Stimulated activated CD8-positive, alpha-beta memory T cell treated with anti-CD3 and anti-CD28 coated beads, Interleukin-12 subunit alpha, Interleukin-12 subunit beta, amount 100 ng/mL, for 4 hours (primary cell): ENCODE results near the gene KIF16B.
"Not testable (repeated sequence)": the region's sequence is repeated elsewhere in the genome, so short reads cannot be mapped to it uniquely, and the experiment has no call there.

Experiments used
- DNase-seq: peaks from one replicate; pipeline ENCODE4 v3.0.0-alpha.2; 2020; ENCODE audit warnings: low read depth

Gene KIF16B

DNA sequence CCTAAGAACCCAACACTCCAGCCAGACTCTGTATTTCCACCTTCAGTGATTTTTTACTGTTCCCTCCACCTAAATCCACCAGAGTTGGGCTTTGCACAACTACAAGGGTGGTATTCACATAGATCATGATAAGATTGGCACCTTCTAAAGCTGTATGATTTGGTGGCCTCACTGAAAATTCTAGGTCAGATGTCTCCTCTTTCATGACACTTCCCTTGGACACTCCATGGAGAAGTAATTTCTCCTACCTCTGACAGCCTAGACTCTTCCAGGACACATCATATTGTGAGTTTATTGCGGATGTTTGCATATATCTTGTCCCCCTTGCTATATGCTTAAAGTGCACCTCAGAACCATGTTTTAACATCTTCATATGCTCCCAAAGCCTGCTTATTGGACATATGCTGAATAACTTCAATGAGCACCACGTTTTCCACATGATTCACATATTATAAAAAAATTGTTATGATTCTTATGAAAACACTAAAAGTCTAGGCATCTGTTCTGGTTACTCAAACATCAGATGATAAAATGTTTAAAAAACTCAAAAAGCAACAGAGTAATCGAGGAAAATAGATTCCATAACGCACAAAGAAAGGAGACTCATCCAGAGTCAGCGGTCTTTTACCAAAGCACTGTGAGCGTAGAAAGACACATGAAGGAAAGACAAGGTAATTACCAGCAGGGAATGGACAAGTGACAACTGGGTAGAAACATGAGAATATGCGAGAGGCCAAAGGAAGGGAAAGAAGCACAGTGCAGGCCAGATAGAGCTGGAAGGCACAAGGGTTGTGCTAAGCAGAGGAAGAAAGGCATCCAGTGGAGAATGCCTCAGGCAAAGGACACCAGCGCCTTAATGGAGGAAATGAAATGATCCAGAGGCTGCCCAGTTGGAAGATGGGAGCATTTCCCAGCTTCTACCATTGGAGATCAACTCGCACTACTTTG lies 46.5 kb downstream of the KIF16B start:
- no peak for DNase-seq

DNA sequence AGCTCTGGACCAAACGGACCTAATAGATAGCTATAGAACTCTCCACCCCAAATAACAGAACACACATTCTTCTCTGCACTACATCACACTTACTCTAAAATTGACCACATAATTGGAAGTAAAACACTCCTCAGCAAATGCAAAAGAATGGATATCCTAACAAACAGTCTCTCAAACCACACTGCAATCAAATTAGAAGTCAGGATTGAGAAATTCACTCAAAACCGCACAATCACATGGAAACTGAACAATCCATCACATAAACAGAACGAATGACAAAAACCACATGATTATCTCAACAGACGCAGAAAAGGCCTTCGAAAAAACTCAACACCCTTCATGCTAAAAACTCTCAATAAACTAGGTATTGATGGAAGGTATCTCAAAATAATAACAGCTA lies 50.6 kb downstream of the KIF16B start:
- not testable (repeated sequence) for DNase-seq

DNA sequence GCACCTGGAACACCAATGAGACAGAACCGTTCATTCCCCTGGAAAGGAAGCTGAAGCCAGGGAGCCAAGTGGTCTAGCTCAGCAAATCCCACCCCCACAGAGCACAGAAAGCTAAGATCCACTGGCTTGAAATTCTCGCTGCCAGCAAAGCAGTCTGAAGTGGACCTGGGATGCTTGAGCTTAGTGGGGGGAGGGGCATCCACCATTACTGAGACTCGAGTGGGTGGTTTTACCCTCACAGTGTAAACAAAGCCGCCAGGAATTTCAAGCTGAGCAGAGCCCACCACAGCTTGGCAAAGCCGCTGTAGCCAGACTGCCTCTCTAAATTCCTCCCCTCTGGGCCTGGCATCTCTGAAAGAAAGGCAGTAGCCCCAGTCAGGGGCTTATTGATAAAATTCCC lies 53.1 kb downstream of the KIF16B start:
- no peak for DNase-seq

DNA sequence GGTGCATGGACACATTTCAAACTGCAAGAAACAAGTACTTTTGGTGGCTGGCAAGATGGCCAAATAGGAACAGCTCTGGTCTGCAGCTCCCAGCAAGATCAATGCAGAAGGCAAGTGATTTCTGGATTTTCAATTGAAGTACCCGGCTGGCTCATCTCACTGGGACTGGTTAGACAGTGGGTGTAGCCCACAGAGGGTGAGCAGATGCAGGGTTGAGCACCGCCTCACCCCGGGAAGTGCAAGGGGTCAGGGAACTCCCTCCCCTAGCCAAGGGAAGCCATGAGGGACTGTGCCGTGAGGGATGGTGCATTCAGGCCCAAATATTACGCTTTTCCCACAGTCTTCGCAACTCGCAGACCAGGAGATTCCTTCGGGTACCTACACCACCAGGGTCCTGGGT lies 53.6 kb downstream of the KIF16B start:
- DNase-seq, result not testable (repeated sequence)

DNA sequence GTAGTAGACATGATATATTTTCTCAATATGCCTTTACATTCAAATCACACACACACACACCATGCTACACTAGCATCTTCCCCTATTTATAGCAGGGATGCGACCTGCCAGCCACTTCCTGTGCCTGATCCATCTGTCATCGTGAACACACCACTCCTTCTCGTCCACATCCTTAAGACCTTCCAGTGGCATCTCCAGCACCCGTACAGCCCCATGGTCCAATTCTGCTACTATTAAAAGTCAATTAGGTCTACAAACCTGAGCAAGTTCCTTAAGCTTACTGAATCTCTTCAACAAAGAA lies 54.5 kb downstream of the KIF16B start:
- DNase-seq, result no peak

DNA sequence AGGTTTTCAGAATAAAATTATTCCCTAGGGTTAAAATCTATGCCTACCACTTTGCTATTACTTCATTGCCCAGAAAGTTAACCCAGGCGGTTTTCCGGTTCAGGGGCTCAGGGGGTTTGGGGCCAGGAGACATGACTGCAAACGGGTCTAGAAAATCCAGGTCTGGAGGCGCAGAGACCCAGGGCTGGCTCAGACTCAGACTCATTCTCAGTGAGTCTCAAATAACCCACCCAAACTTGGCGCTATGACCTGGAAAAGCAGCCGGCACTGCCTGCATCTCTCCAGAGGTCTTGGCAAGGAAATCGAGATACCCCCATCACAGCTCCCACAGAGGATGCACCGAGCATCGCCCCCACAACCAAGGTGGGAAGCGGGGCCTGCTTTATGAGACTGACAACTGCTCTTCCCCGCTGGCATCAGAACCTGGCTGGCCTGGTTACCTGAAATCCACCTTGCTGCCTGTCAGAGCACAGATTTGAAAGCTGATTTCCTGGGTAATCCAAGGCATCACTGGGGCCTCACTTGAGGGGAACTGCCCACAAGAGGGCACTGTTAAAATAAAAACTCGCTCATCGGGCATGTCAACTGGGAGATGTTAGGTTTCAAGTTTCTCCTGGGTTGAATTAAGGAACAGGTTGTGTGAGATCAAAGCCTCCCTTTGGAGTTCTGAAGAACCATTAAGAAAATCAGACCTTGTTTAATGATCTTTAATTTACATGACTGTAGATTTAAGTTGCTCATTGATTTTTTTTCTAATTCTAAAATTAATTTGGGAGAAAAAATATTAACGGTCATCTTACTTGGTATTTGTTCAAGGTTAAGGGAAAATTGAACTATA lies 55.1 kb downstream of the KIF16B start:
- DNase-seq, result no peak

DNA sequence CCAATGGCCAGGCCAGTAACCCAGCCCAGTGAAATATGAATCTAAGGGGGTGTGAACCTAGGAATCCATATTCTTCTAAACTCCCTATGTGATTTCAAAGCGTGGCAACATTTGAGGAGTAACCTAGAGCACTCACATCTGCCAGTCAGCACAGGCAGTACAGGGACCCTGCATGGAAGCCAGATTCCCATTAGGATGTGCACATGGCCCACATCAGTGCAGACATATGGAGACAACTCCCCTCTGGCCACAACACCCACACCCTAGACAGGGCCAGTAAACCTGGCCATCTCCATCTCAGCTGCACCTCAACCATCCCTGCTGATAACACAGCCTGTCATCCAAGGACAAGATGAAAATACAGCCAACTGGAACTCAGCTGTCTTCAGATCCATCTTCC lies 56.5 kb downstream of the KIF16B start:
- no peak for DNase-seq

DNA sequence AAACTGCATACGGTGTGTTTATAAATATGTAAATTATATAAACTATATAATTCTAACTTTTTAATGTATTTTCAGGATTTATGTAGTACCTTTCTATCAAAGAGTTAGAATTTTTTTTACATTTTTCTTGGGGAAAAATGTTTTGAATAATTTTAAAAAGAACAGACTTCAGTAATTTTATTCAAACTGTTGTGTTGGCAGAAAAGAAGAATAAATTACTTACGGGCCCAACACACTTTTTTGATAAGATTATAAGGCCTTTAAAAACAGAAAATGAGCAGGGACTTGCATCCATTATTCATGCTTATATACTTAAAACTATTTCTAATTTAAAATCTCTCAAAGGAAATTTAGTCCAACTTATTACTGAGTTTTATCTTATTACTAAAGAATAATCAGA lies 58.2 kb downstream of the KIF16B start:
- no peak for DNase-seq

DNA sequence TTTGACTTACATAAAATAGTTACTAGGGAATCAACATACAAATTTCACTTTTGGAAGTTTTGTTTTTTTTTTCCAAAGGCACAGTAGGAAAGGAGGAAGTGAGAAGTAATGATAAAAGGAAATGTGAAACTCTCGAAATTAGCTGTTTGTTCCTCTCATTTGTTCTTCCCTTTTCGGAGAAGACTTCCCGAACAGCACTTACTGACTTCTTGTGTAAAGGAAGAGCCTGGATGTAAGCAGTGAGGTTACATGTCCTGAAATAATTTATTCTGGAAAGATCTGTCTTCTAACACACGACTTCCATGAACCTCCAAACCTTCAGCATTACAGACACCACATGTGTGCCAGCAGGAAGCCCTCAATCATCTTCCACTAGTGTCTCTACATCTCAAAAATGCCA lies 59.1 kb downstream of the KIF16B start:
- no peak for DNase-seq

DNA sequence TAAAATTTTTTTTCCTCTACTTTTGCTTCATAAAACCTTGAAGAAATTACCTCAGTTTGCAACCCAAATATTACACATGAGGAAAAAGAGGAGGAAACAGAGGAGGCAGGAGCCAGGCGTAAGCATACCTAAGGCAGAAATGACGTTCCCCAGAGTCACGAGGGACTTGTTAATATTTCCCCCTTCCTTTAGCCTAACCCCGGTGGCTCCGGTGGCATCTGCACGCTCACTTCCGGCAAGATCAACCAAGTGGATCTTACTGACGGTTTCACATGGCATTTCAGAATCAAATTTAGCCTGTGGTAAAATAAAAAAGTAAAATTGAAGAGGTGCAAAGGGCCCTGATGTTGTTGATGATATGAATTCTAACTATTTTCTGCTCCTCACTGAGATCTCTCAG lies 67.4 kb downstream of the KIF16B start:
- DNase-seq, result no peak

DNA sequence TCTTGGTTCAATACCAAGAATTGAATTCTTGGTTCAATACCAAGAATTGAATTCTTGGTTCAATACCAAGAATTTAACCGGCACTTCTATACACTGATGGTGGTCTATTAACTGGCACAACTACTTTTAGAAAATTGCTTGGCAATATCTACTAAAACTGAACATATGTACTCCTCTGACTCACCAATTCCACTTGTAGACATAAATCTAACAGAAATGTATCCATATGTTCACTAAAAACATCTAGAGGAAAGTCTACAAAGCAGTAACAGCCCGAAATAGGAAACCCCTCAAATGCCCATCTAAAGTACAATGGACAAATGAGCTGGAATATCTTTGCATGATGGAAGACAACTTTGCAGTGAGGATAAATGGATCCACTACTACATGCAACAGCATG lies 71.9 kb downstream of the KIF16B start:
- DNase-seq, result no peak

DNA sequence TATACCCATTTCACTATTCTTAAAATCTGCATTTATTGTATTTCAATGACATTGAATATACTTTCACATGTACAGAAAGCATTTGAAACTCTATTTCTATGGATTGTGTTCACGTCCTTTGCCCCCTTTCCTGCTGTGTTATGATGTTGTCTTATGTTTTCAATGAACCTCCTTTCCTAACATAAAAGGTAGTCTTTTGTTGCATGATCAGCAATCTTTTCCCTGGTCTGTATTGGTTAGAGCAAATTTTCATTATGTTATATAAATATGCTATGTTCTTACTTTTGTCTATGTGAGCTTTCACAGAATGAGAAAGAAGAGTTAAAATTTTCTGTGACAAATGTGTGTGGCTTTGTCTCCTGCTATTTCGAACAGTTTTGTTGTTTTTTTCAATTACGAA lies 73.1 kb downstream of the KIF16B start:
- no peak for DNase-seq

DNA sequence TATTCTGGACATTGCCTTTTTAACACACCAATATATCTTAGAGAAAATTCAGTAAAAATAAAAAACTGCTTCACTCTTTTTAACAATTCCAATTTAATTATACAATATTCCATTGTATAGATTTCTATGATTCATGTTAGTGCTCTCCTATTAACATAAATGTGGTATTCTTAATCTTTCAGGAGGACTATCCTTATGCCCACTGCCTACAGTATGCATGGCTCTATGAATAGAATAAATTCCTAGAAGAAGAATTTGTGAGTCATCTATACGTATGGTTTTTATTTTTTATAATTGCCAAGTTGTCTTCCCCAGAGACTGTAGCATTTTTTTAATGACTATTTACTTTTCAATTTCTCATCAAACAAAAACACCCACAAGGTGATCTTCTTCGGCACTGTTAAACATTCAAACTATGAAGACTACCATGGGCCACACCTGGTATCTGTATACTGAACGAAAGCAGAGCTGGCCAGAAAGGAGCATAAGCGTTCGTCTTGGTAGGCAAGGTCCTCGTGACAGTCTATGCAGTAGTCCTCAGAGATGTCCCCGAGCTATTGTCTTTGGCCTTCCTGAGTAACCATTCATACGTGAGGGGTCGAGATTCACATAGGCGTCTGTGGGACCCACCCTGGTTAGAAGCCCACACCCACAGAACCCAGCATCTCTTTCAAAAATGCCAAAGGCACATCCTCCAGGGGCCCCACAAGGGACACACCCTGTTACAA lies 74.6 kb downstream of the KIF16B start:
- no peak for DNase-seq

DNA sequence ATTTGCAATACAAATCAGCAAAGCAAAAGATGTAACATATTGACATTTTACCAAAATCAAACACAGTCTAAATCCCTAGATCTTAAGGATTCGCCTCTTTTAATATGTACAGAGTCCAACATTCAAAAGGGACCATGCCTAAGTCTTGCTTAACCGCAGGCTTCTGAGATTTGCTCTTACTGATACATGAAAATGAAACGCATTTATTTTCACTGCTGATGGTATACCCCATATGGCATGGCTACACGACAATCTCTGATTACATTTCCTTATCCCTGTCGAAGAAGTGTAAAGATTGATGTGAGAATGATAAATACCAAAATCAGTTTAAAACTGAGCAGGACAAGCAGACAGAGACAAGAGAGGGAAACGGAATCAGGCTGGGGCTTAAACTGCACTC lies 75.4 kb downstream of the KIF16B start:
- DNase-seq, result no peak

DNA sequence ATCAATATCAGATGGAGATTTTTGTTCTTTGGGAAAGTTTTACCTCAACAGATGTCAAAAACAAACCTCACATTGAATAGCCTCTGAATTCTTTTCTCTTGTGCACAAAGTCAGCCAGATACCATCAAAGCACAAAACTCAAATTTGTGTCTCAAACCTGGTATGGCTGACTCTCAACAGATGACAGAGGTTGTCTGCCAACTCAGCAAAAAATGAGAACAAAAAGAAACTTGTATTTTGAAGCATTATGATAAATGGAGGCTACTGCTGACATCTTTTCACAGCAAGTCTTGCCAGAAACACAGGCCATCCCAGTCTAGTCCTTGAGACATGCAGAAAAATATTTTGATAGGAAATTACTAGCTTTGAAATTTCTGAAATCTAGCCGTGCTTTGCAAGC lies 79.8 kb downstream of the KIF16B start:
- DNase-seq, result no peak

DNA sequence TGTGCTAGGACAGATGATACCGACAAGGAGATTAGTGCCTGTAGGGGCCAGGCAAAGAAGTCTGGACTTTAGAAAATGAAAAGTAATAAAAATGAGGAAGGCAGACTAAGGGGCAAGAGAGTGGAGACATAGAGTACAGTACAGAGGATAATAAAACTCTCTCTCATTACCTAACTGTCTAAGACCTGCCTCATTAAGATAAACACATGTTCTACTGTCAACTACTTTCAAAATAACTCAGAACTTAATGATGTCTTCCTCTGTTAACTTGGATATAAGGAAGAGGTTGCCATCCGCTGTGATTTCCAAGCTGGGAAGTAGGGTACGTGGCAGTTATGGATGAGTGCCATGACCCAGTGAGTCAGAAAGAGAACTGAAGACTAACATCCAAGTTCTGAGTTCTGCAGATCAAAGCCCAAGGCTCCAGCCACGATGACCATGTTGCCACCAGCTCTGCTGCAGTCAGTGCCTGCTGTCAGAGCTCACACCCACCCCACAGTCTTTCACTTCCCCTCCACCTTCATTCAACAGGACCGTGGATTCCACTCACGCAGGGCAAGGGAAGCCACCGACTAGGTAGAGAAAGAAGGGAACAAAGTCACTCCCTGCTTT lies 81.8 kb downstream of the KIF16B start:
- DNase-seq, result no peak

DNA sequence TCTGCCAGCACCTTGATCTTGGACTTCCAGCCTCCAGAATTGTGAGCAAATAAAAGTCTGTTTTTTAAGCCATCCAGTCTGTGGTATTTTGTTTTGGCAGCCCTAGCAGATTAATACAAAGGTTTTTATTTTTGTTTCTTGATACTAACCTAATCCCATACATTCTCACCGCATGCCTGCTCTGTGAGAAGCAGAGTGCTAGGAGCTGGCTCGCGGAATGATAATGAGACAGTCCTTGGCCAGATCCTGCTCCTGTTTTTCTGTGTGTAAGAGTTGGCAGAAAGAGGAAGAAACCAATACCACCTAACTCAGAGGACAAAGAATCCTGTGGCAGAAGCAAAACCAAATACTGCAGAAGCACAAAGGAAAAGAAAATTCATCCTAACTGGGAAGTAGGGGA lies 82.6 kb downstream of the KIF16B start:
- no peak for DNase-seq

DNA sequence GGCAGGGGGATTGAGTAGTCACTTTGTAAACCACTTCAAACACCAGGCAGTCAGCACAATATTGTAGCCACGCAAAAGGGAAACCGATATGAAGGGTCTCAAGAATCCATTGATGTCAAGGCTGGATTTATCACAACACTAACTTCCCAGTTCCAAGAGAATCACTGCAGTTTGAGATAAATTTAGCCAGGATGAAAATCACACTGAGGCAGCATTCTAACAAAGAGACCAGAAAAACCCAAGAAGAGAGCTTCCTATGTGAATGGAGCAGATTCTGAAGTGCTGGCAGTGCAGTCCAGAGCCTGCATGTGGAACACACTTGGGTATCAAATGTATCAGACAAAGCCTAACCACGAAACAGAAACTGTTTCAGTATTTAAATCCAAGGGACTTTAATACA lies 84.6 kb downstream of the KIF16B start:
- no peak for DNase-seq

DNA sequence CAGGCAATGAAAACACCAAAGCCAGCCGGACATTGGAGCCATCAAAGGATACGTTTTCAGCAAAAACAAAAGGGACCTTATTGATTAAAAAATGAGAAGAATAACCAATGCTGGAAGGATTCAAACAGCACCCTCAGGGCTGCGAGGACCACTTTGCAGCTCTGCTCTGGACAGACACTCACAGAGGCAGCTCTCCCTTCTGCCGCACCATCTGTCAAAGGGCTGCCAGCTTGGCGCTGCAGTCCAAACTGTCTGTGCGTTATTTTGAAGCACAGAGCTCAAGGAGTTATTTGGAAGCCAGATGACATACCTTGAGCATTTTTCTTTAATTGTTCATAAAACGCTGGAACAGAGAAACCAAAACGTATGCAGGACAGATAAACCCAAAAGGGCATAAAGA lies 85.2 kb downstream of the KIF16B start:
- no peak for DNase-seq

DNA sequence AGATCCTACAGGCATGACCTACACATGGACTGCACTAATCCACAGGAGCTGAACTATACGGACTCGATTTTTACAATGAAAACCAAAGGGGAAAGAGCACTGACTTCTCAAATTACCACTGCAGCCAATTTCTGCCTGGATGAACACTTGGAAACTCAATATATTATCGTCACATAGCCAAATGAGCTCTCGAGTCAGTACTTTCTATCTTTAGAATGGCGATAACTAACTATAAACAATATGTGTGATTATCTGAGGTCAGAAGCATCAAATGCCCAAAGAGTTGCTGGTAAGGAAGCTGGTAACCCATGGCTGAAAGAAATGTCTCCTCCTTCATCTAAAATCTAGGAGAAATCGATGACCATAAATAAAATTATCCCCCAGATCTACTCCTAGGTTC lies 86.7 kb downstream of the KIF16B start:
- no peak for DNase-seq

DNA sequence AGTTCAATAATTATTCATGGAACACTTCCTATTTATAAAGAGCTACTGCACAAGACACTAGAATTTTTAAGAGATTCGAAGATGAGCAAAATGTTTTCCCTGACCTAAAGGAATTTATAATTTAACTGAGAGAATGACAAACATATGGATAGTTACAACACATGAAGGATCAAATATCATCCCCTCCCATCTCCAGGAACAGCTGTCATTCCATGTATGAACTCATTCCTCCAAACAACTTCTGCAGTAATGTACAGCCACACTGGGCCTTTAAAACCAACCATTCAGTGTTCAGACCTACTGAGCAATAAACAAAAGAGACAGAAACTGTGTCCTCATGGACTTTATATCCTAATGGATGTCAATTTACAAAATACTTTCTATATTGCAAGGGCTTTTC lies 87.8 kb downstream of the KIF16B start:
- DNase-seq, result no peak

DNA sequence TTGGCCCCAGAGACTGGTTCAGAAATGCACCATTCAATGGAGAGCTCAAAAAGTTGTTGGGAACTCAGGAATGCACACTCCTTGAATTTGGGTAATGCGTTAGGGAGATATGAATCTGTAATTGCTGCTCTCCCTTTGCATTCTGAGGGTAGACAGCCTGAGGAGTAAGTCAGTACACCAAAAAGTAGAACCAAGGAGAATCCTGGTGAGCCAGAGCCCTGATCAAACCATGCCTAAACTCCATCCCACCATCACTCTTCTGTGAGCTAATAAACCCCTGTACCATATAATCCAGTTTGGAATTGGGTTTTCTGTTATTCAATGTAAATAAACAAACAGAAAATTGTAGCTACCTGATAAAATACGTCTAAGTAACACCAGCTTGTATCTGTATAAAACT lies 90.2 kb downstream of the KIF16B start:
- no peak for DNase-seq
